NCI-H2029 (cell line): ENCODE results near the gene TMEM61.
"Not testable (repeated sequence)": the region's sequence is repeated elsewhere in the genome, so short reads cannot be mapped to it uniquely, and the experiment has no call there.

Source experiments
- DNase-seq: peaks from one replicate; lab custom pipeline; 2025; lab: John Stamatoyannopoulos, UW

TMEM61 gene

GRCh38 chr1:55001311-55001710 is 20.9 kb downstream of the TMEM61 start:
- DNase-seq, result no peak

- DNase-seq, result no peak
Observed at GRCh38 chr1:55002686-55003085, 22.3 kb downstream of the TMEM61 start.

GRCh38 chr1:55005351-55006140 is 25.1 kb downstream of the TMEM61 start:
- DNase-seq, result no peak

GRCh38 chr1:55006931-55007330 is 26.5 kb downstream of the TMEM61 start:
- DNase-seq, result no peak

GRCh38 chr1:55007625-55008024 is 27.2 kb downstream of the TMEM61 start:
- DNase-seq, result no peak

- DNase-seq, result no peak
Observed at GRCh38 chr1:55010194-55010886, 29.9 kb downstream of the TMEM61 start.

GRCh38 chr1:55010887-55011217 is 30.4 kb downstream of the TMEM61 start:
- no peak for DNase-seq

GRCh38 chr1:55012661-55013060 is 32.2 kb downstream of the TMEM61 start:
- DNase-seq, result no peak

- no peak for DNase-seq
Observed at GRCh38 chr1:55015123-55015522, 34.7 kb downstream of the TMEM61 start.

- no peak for DNase-seq
Observed at GRCh38 chr1:55015731-55016620, 35.5 kb downstream of the TMEM61 start.

- no peak for DNase-seq
Observed at GRCh38 chr1:55018395-55018794, 38.0 kb downstream of the TMEM61 start.

- peak; percentile 97 for DNase-seq
Observed at GRCh38 chr1:55021942-55022546, 41.6 kb downstream of the TMEM61 start.

GRCh38 chr1:55024163-55024562 is 43.7 kb downstream of the TMEM61 start:
- not testable (repeated sequence) for DNase-seq

- DNase-seq, result not testable (repeated sequence)
Observed at GRCh38 chr1:55026682-55027081, 46.3 kb downstream of the TMEM61 start.

- not testable (repeated sequence) for DNase-seq
Observed at GRCh38 chr1:55031098-55031497, 50.7 kb downstream of the TMEM61 start.

- no peak for DNase-seq
Observed at GRCh38 chr1:55033265-55033614, 52.8 kb downstream of the TMEM61 start.

GRCh38 chr1:55034476-55035133 is 54.2 kb downstream of the TMEM61 start:
- DNase-seq, result no peak

- no peak for DNase-seq
Observed at GRCh38 chr1:55035904-55036303, 55.5 kb downstream of the TMEM61 start.

- DNase-seq, result no peak
Observed at GRCh38 chr1:55037733-55038551, 57.5 kb downstream of the TMEM61 start.

GRCh38 chr1:55038552-55038838 is 58.1 kb downstream of the TMEM61 start:
- DNase-seq, result no peak

GRCh38 chr1:55038974-55039341 is 58.5 kb downstream of the TMEM61 start:
- no peak for DNase-seq
